HEK293T (cell line): ENCODE data around the gene ANKRD62.

Experiments
- BHLHE40 ChIP-seq: fragments of 450-650 bp; IDR thresholded peaks from 2 replicates; pipeline ENCODE4 v1.6.1; 2016; ENCODE audit warnings: mild to moderate bottlenecking, moderate library complexity, borderline replicate concordance
- CTBP1 ChIP-seq: fragments of 450-650 bp; IDR thresholded peaks from 2 replicates; pipeline ENCODE4 v1.6.1; 2016; ENCODE audit warnings: borderline replicate concordance
- FOXK2 ChIP-seq: fragments of 450-650 bp; IDR thresholded peaks from 2 replicates; pipeline ENCODE4 v1.6.1; 2016; ENCODE audit warnings: mild to moderate bottlenecking
- NFRKB ChIP-seq: fragments of 450-650 bp; IDR thresholded peaks from 2 replicates; pipeline ENCODE4 v1.6.1; 2016; ENCODE audit warnings: mild to moderate bottlenecking, moderate library complexity
- PKNOX1 ChIP-seq: fragments of 450-650 bp; IDR thresholded peaks from 2 replicates; pipeline ENCODE4 v1.6.1; 2016
- SP1 ChIP-seq: fragments of 450-650 bp; IDR thresholded peaks from 2 replicates; pipeline ENCODE4 v1.6.1; 2017
- ZNF384 ChIP-seq: fragments of 450-650 bp; IDR thresholded peaks from 2 replicates; pipeline ENCODE4 v1.6.1; 2016

GRCh38 chr18:12085786-12086185 is 7.9 kb upstream of the ANKRD62 start:
- TF ChIP-seq BHLHE40 (no peak), NFRKB (no peak), CTBP1 (no peak), ZNF384 (no peak), FOXK2 (no peak), PKNOX1 (no peak), SP1 (no peak)
